ENCODE results near the gene IFNAR2.

DNA sequence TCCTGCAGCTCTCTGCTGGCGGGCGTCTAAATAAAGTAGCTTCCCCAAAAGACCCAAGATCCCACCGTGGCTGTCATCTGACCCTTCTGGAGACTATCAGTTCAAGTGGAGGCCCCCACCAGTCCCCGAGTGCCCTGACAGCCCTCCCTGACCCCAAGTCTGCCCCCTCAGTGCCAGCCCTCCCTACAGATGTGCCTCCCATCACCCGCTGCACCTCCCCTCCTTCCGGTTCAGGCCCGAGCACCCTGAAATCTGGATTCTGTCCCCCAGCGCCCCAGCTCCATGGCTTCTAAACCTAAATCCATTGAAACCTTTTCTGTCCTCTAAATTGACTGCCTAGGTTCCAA, 37.0 kb downstream of the IFNAR2 start:
- TF ChIP-seq, protein P1, sequence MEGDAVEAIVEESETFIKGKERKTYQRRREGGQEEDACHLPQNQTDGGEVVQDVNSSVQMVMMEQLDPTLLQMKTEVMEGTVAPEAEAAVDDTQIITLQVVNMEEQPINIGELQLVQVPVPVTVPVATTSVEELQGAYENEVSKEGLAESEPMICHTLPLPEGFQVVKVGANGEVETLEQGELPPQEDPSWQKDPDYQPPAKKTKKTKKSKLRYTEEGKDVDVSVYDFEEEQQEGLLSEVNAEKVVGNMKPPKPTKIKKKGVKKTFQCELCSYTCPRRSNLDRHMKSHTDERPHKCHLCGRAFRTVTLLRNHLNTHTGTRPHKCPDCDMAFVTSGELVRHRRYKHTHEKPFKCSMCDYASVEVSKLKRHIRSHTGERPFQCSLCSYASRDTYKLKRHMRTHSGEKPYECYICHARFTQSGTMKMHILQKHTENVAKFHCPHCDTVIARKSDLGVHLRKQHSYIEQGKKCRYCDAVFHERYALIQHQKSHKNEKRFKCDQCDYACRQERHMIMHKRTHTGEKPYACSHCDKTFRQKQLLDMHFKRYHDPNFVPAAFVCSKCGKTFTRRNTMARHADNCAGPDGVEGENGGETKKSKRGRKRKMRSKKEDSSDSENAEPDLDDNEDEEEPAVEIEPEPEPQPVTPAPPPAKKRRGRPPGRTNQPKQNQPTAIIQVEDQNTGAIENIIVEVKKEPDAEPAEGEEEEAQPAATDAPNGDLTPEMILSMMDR (IDR thresholded peaks at IDR 0.05; ENCODE audit: low read length) = no peak
- TF ChIP-seq EZH2 (optimal IDR thresholded peaks at IDR 0.05; ENCODE audit: low read depth, low read length) = no peak

Measured in MM.1S (cell line).